ENCODE results near the gene TSG101.

GRCh38 chr11:18493310-18493709, 33.4 kb downstream of the TSG101 start:
- TF ChIP-seq CTCF (IDR thresholded peaks at IDR 0.05; ENCODE audit: low read depth, low read length): no peak
- TF ChIP-seq EZH2phosphoT487 (IDR thresholded peaks at IDR 0.05; ENCODE audit: low read depth): no peak

Measured in OCI-LY3 (cell line).